NCI-H2029 (cell line): ENCODE data around the gene C10orf90.

Experiments
- DNase-seq: peaks from one replicate; lab custom pipeline; 2025; lab: John Stamatoyannopoulos, UW

Gene C10orf90

DNA sequence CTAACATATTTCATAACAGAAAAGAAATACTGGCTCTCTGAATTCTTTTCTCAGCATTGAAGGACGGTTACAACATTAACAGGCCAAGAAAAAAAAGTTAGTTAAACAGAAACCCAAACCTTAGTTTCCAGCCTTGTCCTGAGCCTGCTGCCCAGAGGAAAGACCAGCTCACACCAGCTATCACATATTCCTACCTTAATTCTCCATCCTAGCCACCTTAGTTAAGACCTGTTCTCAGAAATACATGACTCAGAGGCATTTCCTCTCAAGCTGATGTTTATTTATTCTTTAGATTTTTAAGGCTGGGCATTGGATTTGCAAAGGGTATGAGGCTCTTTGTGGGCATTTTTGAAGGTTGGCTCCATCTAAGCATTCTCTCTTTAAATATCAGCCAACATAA is 247.9 kb downstream of the C10orf90 start:
- DNase-seq = no peak

GRCh38 chr10:126421756-126422256 is 248.7 kb downstream of the C10orf90 start:
- no peak for DNase-seq

DNA sequence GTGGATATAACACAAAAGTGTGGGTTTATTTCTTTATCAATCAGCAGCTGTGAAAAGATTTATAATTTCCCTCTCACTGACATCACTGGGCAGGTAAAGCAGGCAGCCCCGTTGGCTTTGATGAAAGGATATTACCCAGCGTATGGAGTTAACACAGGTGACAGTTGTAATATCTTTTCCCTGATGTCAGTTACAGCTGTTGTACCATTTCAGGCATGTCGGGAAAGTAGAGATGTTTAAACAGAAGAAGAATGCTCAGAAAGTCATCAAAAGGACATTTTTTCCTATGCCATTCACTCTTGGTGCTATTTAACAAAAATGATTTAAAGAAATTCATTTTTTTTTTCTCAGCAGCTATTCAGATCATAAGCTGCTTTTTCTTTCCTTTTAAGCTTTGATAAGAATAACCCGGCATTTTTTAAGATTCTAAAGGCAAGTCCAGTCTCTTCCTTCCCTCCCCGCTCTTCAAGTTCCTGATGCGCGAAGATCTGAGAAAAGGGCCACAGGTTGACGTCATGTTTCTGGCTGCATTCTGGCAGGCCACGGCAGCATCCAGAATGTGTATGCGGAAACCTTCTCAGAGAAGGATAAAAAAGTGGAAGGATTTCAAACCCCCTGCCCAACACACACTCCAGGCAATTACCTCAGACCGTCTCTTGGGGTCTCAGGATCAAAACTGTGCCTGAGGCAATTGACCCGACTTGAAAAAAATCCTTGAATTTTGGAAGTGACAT is 249.8 kb downstream of the C10orf90 start:
- no peak for DNase-seq

DNA sequence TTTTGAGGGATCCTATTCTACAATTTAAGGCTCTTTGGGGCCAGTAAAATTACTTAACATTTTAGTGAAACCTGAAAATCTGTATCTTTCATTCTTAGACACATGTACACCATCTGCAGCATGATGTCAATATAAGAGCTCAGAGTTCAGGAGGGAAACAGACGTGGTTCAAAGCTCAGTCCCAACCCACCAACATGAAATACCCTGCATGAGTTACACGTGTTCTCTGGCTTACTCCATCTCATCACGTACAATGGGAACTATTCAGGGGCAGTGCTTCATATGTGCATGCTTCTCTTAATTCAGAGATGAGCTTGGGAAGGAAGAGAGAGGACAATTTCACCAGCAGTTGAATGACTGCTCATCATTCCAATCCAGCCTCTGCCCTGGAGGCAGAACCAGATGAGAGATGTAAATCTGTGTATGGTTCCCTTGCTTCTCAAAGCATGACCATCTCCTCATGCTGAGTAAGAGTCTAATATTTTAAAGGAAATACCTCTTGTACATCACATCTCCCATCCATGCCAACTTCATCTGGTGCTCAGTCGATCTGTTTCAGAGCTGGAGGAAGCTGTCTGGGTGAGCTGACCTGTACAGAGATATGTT is 253.2 kb downstream of the C10orf90 start:
- no peak for DNase-seq

DNA sequence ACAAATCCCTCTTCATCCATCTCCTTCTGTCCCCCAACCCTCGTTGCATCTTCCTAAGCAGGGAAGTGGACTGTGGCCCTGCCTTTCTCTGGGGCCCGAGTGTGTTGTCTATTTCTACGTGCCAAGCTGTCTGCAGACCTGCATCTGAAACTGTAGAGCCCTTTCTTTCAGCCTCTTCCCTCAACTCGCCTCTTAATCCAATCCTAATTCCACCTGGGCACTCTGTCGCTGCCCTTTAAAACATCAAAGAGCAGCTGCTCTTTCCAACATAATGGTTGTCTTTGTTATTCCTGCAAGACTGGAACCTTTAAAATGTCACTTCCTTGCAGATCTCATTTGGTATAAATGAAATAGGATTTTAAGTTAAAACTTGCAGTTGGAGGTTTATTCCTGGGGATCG is 260.7 kb downstream of the C10orf90 start:
- DNase-seq = no peak

DNA sequence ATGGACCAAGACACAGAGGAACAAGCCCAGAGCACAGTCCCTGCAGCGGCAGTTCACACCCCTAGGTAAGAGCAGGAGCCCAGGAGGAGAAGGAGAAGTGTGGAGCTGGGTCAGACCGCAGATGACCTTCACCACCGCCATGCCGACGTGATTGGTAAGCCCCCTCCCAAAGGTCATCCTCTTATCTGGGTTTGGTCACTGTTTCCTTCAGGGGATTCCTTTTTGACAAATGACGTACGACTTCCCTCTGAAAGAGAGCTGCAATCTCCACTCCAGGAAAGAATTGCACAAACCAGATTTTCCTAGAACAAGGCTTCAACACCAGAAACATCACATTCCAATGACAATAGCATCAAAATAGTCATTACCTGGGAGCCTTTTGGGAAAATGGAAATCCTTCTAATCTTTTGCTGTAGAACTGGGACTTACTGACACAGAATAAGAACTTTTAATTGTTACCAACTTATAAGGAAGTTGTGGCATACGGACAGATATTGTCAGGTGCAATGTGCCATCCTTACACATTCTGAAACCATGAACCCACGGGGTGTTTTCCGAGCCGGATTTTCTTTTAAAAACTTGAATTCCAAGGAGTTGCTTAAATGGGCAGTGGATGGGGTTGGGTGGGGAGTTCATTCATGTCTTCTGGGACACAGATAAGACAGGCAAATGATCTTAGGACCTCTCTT is 261.4 kb downstream of the C10orf90 start:
- no peak for DNase-seq

GRCh38 chr10:126407831-126408230 is 262.7 kb downstream of the C10orf90 start:
- DNase-seq = no peak

GRCh38 chr10:126405239-126405775 is 265.2 kb downstream of the C10orf90 start:
- no peak for DNase-seq

- no peak for DNase-seq
These were observed 267.5 kb downstream of the C10orf90 start for GRCh38 chr10:126402721-126403695.

DNA sequence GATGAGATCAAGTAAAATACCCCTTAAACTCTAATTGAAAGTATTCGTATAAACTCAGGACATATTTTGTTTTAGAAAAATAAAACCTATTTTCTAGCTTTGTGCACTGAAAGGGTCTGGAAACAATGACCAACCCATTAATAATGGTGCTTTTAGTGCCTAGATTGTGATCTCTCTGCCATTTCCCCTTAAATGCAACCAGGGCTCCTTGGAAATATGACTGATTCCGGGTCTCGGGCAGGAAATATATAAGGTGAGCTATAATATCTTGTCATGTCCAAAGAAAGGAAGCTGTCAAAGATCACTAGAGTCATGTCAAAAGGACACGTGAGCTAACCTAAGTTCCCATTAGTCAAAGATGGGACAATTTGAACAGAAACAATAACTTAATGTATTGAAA is 269.9 kb downstream of the C10orf90 start:
- no peak for DNase-seq

DNA sequence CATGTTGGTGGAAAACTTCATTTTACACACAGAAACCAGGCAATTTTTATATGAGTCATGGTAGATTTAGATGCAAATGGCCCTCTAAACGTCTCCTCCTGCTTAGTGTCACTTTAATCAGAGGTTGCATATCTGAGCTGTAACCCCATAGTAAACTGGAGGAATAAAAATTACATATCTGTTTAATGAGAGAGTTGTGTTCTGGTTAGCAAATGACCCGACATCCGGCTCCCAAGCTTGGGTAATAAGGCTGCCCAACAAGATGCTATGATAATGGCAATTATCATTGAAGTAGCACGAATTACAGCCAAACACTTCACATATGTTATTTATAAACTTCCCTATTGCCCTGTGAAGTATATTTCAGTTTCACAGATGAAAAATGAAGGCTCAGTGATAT is 271.6 kb downstream of the C10orf90 start:
- no peak for DNase-seq

DNA sequence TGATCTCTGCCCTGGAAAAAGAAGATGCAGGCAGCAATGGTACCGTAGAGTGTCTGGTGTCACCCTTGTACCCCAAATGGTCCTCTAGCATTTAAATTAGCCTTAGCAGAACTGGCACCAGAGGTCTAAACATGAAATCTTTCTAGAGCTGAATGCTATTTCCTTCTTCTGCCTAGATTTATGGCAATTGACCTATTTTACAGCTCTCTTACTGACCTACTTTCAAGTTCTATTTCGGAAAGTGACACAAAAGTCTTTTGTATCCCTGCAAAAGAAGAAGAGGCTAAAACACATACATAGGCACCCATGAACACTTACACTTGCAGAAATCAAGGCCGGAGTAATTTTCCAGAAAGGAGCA is 272.1 kb downstream of the C10orf90 start:
- no peak for DNase-seq

DNA sequence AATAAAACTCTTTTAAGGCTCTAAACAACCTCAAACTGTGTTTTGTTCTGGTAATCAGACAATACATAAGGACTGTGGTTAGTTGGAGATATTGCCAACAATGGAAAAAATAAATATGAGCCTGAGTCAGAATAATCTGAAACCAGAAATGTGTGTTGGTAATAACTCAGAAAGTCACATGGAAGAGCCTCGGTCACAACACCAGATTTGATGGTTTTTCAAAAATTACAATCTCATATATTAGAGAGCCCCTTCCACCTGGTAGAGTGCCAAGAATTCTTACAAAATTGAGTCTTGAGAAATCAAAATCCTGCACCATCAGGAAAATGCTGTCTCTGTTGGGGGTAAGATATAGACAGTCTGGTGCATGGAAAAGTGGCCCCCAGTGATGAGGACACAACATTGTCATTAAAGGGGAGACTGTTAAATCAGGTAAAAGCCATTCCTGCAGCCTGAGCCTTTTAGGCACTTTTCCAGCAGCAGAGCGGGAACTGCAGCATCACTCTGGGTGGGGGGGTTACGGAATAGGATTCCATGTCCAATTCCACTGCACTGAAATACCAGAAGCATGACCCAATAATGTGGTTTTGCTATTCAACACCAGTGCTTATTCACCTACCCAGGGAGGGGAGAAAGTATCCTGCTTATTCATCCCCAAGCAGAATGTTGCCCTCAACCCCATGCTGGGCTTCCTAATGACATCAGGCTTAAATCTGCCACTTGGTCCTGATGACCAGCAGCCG is 272.7 kb downstream of the C10orf90 start:
- DNase-seq = no peak

DNA sequence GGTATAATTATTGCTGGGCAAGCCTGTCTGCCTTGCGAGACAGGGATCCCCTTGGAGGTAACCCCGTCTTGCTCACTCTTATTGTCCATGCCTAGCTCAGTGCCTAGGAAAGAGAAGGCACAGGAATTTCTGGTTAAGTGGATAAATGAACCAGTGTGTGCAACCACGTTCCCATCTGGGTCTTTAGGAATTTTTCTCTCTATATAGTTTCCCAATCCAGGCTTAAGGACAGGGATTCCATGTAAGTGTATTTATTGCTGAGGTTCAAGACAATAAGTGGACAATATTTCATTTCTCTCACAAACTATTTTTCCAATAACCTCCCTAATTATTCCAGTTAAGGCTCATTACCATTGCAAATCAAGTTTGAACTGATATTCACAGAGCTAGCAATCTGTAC is 273.3 kb downstream of the C10orf90 start:
- no peak for DNase-seq

- no peak for DNase-seq
These were observed 275.5 kb downstream of the C10orf90 start for GRCh38 chr10:126394948-126395347.

DNA sequence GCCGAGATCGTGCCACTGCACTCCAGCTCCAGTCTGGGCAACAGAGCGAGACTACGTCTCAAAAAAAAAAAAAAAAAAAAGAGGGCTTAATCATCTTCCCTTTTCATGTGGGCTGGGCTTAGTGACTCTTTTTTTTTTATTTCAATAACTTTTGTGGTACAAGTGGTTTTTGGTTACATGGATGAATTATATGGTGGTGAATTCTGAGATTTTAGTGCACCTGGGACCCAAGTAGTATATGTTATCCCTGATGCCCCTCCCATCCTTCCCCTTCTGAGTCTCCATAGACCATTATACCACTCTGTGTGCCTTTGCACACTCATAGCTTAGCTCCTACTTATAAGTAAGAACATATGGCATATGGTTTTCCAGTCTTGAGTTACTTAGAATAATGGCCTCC is 277.4 kb downstream of the C10orf90 start:
- no peak for DNase-seq

- DNase-seq = no peak
These were observed 278.0 kb downstream of the C10orf90 start for GRCh38 chr10:126392469-126392868.

DNA sequence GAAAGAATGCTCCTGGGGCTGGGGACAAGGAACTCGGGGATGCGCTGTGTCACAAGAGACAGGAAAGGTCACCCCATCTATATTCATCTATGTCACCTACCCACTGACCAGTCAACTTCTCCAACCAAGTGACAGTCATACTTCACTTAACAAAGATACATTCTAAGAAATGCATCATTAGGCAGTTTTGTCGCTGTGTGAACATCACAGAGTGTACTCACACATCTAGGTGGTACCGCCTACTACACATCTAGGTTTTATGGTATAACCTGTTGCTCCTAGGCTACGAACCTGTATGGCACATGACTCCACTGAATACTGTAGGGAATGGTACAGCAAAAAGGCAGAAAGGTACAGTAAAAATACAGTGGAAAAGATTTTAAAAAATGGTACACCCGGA is 278.4 kb downstream of the C10orf90 start:
- no peak for DNase-seq

GRCh38 chr10:126391192-126391885 is 279.2 kb downstream of the C10orf90 start:
- no peak for DNase-seq

- DNase-seq = no peak
These were observed 280.2 kb downstream of the C10orf90 start for GRCh38 chr10:126390324-126390723.
